Aorta (tissue), 5 donors: ENCODE results near the gene NF1. TPM values are rescaled to one million over a fixed set of nuclear protein-coding genes. Genes with fewer than 3 reads are reported as not detected.

Experiments used
- ATAC-seq: fragments of 200-7000 bp; cut with Tn5 transposase; one replicate; pipeline ENCODE4 v1.9.1; 2022; ENCODE audit warnings: moderate library complexity; ENCODE audit not compliant: low FRiP score
- DNase-seq, 2 donors: peaks; one replicate each; pipeline ENCODE4 v3.0.0-alpha.2; 2020
- H3K27ac ChIP-seq, 2 donors: one replicate each; pipeline ENCODE4 v1.5.1; 2013; ENCODE audit warnings: low read length in 2 of 2, mild to moderate bottlenecking in 2 of 2, moderate library complexity in 2 of 2, control low read depth in 1 of 2, inconsistent platforms in 1 of 2, low read depth in 1 of 2
- H3K27me3 ChIP-seq, 2 donors: one replicate each; pipeline ENCODE4 v1.6.1; 2013; ENCODE audit warnings: control low read depth in 1 of 2, low read length in 1 of 2, mild to moderate bottlenecking in 1 of 2, moderate library complexity in 1 of 2; ENCODE audit not compliant: insufficient read depth in 2 of 2, control insufficient read depth in 1 of 2
- H3K36me3 ChIP-seq, 2 donors: one replicate each; pipeline ENCODE4 v1.6.1; 2013; ENCODE audit warnings: control low read depth in 1 of 2, low read length in 1 of 2, mild to moderate bottlenecking in 1 of 2; ENCODE audit not compliant: insufficient read depth in 2 of 2, control insufficient read depth in 1 of 2
- H3K4me1 ChIP-seq, 2 donors: one replicate each; pipeline ENCODE4 v1.6.1; 2013; ENCODE audit warnings: low read length in 2 of 2, control low read depth in 1 of 2, mild to moderate bottlenecking in 1 of 2, moderate library complexity in 1 of 2; ENCODE audit not compliant: insufficient read depth in 2 of 2, control insufficient read depth in 1 of 2
- H3K4me3 ChIP-seq, 2 donors: one replicate each; pipeline ENCODE4 v1.5.1; 2013; ENCODE audit warnings: low read length in 2 of 2, control low read depth in 1 of 2, mild to moderate bottlenecking in 1 of 2
- H3K9me3 ChIP-seq: one replicate; pipeline ENCODE4 v1.6.1; 2013; ENCODE audit warnings: mild to moderate bottlenecking, low read length; ENCODE audit not compliant: control insufficient read depth
- WGBS, 2 donors: extraction: QIAGEN DNeasy Blood & Tissue Kit; methylation state at CpG; one replicate each; pipeline ENCODE4 v1.1.7; 2013; 5-methylcytosine and 5-hydroxymethylcytosine counted together
- intact Hi-C, 2 donors: fragments of 100-400 bp; cut with DNase I; formaldehyde crosslinking; loops; one replicate each; pipeline versions ENCODE4 v1.14.2 to v1.15.0; 2022
- polyA plus RNA-seq, 2 donors: library from polyadenylated mRNA; stranded (reverse); fragments of 200-250 nt; gene quantifications; one replicate each; pipeline ENCODE4 v1.2.3, GENCODE V29; 2013
- total RNA-seq, 2 donors: library from RNA; stranded (reverse); fragmentation: NEBNext Ultra II Directional; extraction: Animal tissue kit (Norgen Biotek cat#: 25700); gene quantifications; one replicate each; pipeline ENCODE4 v1.2.1, GENCODE V29; 2021
- donor health status: healthy with polysubstance abuse.
- donor health status: Bipolar disorder and iron deficiency.
- donor health status: DM: no; HTN: no; CAD: no.
- donor health status: DM: no; HTN: no; CAD: no.
- donor health status: DM: yes; HTN: yes; CAD: no.

Gene NF1
- total and polyA plus RNA-seq, 4 donors, result 4.1 to 93.9 (median 45.0) TPM

GRCh38 chr17:31236137-31236536 is 141.4 kb downstream of the NF1 start:
- Histone ChIP-seq H3K36me3 (peaks cover 0 to 3% of the 10 kb centered on the region in 2 donors), H3K4me1 (no peaks in the 10 kb centered on the region), H3K4me3 (no peak overlapping the region), H3K27ac (no peak overlapping the region), H3K27me3 (no peaks in the 10 kb centered on the region), H3K9me3 (no peaks in the 10 kb centered on the region)
- ATAC-seq (no peak), DNase-seq (no peak)
- intact Hi-C loops, result no loop called here
- WGBS, 2 donors, result 89 to 95% methylated on average over 3 of the region's 3 CpGs

DNA sequence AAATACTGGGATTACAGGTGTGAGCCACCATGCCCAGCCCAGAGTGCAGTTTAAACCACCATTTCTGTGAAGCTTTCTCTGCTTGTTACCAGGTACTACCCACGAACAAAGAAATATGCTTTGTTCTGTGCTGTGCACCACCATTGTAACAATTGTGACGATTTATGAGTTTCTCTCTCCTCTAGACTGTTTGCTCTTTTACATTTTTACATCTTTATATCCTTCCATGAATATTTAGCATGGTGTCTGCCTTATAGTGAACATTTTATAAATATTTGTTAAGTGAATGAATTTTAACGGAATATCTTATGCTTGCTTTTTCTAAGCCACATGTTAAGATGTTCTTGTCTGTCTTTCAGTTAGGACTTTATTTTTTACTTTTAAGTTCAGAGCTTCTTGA is 141.9 kb downstream of the NF1 start:
- H3K4me3 ChIP-seq, result no peak overlapping the region
- WGBS, 2 donors, result 87 to 92% methylated on average over 3 of the region's 3 CpGs
- no peaks in the 10 kb centered on the region for H3K9me3 ChIP-seq
- peaks cover 0 to 3% of the 10 kb centered on the region in 2 donors for H3K36me3 ChIP-seq
- intact Hi-C loops, result no loop called here
- H3K4me1 ChIP-seq, result no peaks in the 10 kb centered on the region
- no peak overlapping the region for H3K27ac ChIP-seq
- DNase-seq, result no peak
- no peaks in the 10 kb centered on the region for H3K27me3 ChIP-seq
- ATAC-seq, result no peak

DNA sequence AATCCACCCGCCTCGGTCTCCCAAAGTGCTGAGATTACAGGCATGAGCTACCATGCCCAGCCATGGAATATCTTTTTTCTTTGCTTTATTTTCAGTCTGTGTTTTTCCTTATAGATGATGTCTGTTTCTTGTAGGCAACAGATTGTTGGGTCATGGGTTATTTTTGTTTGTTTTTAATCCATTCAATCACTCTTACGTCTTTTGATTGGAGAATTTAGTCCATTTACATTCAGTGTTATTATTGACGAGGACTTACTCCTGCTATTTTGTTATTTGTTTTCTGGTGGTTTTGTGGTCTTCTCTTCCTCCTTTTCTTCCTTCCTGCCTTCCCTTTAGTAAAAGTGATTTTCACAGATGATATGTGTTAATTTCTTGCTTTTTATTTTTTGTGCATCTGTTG is 146.3 kb downstream of the NF1 start:
- no peaks in the 10 kb centered on the region for H3K9me3 ChIP-seq
- H3K27ac ChIP-seq, result no peak overlapping the region
- no peaks in the 10 kb centered on the region for H3K4me1 ChIP-seq
- intact Hi-C loops, result no loop called here
- WGBS, 2 donors, result 99% methylated on average over 4 of the region's 4 CpGs
- ATAC-seq, result no peak
- no peak overlapping the region for H3K4me3 ChIP-seq
- H3K27me3 ChIP-seq, result no peaks in the 10 kb centered on the region
- H3K36me3 ChIP-seq, result peaks cover 0 to 3% of the 10 kb centered on the region in 2 donors
- no peak for DNase-seq

DNA sequence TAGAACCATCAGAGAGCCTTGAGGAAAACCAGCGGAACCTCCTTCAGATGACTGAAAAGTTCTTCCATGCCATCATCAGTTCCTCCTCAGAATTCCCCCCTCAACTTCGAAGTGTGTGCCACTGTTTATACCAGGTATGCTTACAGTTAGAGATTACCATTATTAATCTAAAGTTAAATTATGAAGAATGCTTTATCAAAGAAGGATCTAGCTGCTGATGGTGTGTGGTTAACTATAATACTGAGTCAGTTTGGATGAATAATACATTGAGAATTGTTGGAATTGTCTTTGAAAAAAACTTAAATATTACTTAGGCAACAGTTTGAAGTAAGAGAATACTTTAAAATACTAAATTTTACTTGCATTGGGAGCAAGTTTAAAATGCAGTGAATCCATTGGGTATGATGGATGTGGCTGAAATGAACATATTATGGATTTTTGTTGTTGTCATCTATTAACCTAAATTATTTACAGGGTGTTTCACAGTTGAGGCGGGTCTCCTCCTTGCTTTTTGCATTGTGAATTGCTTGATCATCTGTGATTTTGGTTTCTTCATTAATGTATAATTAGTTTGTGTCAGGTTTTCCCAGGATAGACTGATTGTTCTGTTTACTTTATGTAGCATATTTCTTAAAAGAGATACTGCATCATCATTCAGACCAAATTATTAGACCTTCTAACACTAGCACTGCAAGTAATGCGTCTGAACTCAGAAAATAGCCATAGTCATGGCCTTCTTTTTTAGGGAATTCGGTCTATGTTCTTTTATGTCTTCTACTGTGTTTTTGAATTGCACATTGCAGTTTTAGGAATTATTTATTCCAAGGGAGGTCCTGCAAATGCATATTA is 154.4 kb downstream of the NF1 start:
- peaks cover 0 to 3% of the 10 kb centered on the region in 2 donors for H3K36me3 ChIP-seq
- H3K4me1 ChIP-seq, result no peaks in the 10 kb centered on the region
- 90 to 94% methylated on average over 5 of the region's 5 CpGs for WGBS, 2 donors
- intact Hi-C loops, result no loop called here
- ATAC-seq, result no peak
- H3K4me3 ChIP-seq, result no peak overlapping the region
- H3K9me3 ChIP-seq, result no peaks in the 10 kb centered on the region
- H3K27ac ChIP-seq, result no peak overlapping the region
- no peak for DNase-seq
- no peaks in the 10 kb centered on the region for H3K27me3 ChIP-seq

DNA sequence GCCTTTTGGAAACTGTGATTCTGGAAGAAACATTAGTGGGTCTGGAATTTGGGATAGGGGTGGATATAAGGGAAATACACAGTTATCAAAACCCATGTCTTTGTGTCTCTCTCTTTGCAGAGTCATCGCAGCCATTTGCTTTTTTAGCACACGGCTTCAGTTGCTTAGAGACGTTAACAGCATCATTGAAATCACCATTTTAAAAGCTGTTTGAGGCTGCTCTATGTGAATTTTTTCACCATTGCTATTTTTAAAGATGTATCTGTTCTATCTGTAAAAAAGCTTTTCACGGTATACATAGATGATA is 155.0 kb downstream of the NF1 start:
- intact Hi-C loops, result no loop called here
- Histone ChIP-seq H3K36me3 (peaks cover 0 to 3% of the 10 kb centered on the region in 2 donors), H3K27ac (no peak overlapping the region), H3K4me1 (no peaks in the 10 kb centered on the region), H3K27me3 (no peaks in the 10 kb centered on the region), H3K9me3 (no peaks in the 10 kb centered on the region), H3K4me3 (no peak overlapping the region)
- DNase-seq (no peak), ATAC-seq (no peak)
- WGBS, 2 donors, result 59 to 75% methylated on average over 4 of the region's 4 CpGs

DNA sequence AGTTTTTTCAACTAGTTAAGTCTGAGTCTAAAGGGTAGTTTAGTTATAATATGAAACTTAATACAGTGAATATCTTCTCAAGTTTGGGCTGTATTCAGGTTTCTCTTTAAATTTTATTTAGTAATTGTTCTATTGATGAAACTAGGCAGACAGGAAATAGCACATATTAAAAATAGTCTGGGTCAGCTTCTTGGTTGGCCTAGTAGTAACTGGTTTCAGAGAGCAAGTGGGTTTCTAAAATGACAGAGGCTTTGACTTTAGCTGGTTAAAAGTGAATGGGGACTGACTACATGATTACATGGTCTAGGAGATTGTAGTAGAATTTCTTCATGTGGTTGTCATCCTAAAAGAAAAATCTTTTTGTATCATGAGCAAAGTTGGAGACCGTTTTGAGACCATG is 155.5 kb downstream of the NF1 start:
- Histone ChIP-seq H3K4me1 (no peaks in the 10 kb centered on the region), H3K4me3 (no peak overlapping the region), H3K27ac (no peak overlapping the region), H3K9me3 (no peaks in the 10 kb centered on the region), H3K27me3 (no peaks in the 10 kb centered on the region), H3K36me3 (peaks cover 0 to 1% of the 10 kb centered on the region in 2 donors)
- intact Hi-C loops, result no loop called here
- ATAC-seq, result no peak
- no peak for DNase-seq
- 67 to 79% methylated on average over 1 of the region's 1 CpG for WGBS, 2 donors

DNA sequence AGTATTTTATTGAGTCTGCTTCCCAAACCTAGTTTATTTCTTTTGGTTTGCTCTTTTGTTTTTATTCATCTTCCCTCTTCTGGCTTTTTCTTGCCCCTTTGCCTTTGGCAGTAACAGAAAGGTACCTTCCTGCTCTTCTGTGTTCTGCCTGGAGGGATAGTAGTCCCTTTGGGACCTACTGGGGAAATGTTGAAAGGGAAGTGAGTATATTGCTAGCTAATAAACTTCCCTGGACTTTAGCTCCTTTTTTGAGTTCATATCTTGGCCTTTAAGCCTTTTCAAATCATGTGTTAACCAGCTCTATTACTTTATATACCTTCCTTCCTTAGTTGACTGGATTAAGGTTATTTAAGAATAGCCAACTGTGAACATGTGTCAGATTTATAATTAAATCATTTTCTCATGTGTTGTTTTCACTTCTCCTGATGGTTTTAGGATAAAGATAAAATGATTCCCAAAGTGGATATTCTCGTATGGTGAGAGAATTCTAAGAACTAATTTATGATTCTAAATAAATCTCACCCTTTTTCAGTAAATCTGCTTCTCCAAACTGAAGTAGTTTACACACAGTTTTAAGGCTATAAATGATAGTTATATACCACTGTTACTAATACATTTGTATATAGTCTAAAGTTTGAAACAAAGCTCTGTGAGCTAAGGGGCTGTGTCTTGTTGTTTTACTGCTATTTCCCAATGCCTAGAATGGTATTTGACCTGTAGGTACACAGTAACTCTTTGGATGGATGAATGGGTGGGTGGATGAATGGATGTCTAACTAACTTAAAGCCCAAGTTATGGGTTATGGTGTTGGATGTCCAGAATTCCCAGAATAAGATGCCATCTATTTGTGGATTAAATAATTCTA is 156.6 kb downstream of the NF1 start:
- intact Hi-C loops, result no loop called here
- H3K27ac ChIP-seq, result no peak overlapping the region

DNA sequence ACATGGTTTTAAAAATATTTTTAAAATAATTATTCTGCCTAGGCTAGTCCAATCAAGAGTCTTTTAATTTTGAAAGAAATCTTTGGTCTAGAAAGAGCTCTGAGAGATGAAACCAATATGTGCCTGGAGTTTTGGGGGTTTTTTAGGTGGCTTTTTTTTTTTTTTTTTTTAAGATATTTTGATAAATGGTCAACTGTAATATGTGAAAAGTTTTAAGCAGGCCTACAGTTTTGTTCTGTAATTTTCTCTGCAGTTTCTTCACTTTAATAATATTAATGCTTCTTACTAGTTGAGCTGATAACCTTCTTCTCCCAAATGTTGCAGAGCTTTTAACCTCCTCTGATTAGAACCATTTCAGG is 157.2 kb downstream of the NF1 start:
- intact Hi-C loops, result no loop called here
- H3K27me3 ChIP-seq, result no peaks in the 10 kb centered on the region
- no peak overlapping the region for H3K27ac ChIP-seq
- ATAC-seq (no peak), DNase-seq (no peak)
- H3K4me3 ChIP-seq, result no peak overlapping the region
- no peaks in the 10 kb centered on the region for H3K9me3 ChIP-seq
- no peaks in the 10 kb centered on the region for H3K36me3 ChIP-seq
- H3K4me1 ChIP-seq, result no peaks in the 10 kb centered on the region

More for the DNA sequence above, 156.6 kb downstream of the NF1 start:
- ATAC-seq (no peak), DNase-seq (no peak)
- Histone ChIP-seq H3K9me3 (no peaks in the 10 kb centered on the region), H3K36me3 (no peaks in the 10 kb centered on the region), H3K4me1 (no peaks in the 10 kb centered on the region), H3K4me3 (no peak overlapping the region), H3K27me3 (no peaks in the 10 kb centered on the region)
- WGBS, 2 donors, result 67 to 70% methylated on average over 1 of the region's 1 CpG

DNA sequence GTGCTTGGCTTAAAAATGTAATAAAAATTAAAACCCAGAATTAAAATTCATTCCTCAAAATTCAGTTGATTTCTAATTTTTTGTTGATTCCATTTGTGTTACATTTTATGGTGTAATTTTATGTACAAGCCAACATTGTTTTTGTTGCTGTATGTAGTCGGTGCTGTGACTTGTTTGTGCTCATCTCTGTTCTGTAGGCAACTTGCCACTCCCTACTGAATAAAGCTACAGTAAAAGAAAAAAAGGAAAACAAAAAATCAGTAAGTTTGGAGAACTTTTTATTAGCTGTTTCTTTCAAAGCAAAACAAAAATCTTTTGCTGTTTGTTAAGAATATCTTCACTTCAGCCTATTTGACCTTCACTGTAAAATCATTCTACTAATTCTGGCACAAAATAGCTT is 158.0 kb downstream of the NF1 start:
- no peaks in the 10 kb centered on the region for H3K9me3 ChIP-seq
- H3K4me3 ChIP-seq, result no peak overlapping the region
- H3K27ac ChIP-seq, result no peak overlapping the region
- no peaks in the 10 kb centered on the region for H3K4me1 ChIP-seq
- ATAC-seq, result no peak
- no peaks in the 10 kb centered on the region for H3K27me3 ChIP-seq
- DNase-seq, result no peak
- WGBS, 2 donors, result 95% methylated on average over 1 of the region's 1 CpG
- intact Hi-C loops, result no loop called here
- no peaks in the 10 kb centered on the region for H3K36me3 ChIP-seq
